GM18867 (cell line): ENCODE results near the gene DRAXIN.
"Not testable (repeated sequence)": the region's sequence is repeated elsewhere in the genome, so short reads cannot be mapped to it uniquely, and the experiment has no call there.

Experiments used
- ATAC-seq: cut with Tn5 transposase; IDR thresholded peaks from one replicate; pipeline ENCODE4 v1.9.1; 2021; ENCODE audit warnings: mild to moderate bottlenecking, moderate library complexity; ENCODE audit not compliant: unreplicated experiment

The DRAXIN gene

GRCh38 chr1:11691302-11691914 lies at the start of gene DRAXIN:
Gene DRAXIN (plus strand): TSS chr1:11691710. CDS start chr1:11706259, 14,549 bp downstream.
- no peak for ATAC-seq

GRCh38 chr1:11641776-11642305 lies 49.7 kb upstream of the DRAXIN start:
- ATAC-seq, result no peak

GRCh38 chr1:11642418-11643017 lies 49.0 kb upstream of the DRAXIN start:
- not testable (repeated sequence) for ATAC-seq

GRCh38 chr1:11643782-11644181 lies 47.7 kb upstream of the DRAXIN start:
- no peak for ATAC-seq

- ATAC-seq, result no peak
Observed at GRCh38 chr1:11645270-11645669, 46.2 kb upstream of the DRAXIN start.

GRCh38 chr1:11645670-11646265 lies 45.7 kb upstream of the DRAXIN start:
- no peak for ATAC-seq

GRCh38 chr1:11646317-11646716 lies 45.2 kb upstream of the DRAXIN start:
- no peak for ATAC-seq

GRCh38 chr1:11647333-11647732 lies 44.2 kb upstream of the DRAXIN start:
- no peak for ATAC-seq

- ATAC-seq, result no peak
Observed at GRCh38 chr1:11648039-11648438, 43.5 kb upstream of the DRAXIN start.

- no peak for ATAC-seq
Observed at GRCh38 chr1:11648732-11649158, 42.8 kb upstream of the DRAXIN start.

GRCh38 chr1:11649237-11649623 lies 42.3 kb upstream of the DRAXIN start:
- no peak for ATAC-seq

GRCh38 chr1:11649624-11650330 lies 41.7 kb upstream of the DRAXIN start:
- ATAC-seq, result no peak

- no peak for ATAC-seq
Observed at GRCh38 chr1:11650331-11650991, 41.0 kb upstream of the DRAXIN start.

- ATAC-seq, result no peak
Observed at GRCh38 chr1:11651017-11651416, 40.5 kb upstream of the DRAXIN start.

- no peak for ATAC-seq
Observed at GRCh38 chr1:11652203-11652780, 39.2 kb upstream of the DRAXIN start.

GRCh38 chr1:11653101-11653860 lies 38.2 kb upstream of the DRAXIN start:
- ATAC-seq, result no peak

- ATAC-seq, result no peak
Observed at GRCh38 chr1:11653861-11654136, 37.7 kb upstream of the DRAXIN start.

- ATAC-seq, result peak; percentile 67
Observed at GRCh38 chr1:11654137-11654938, 37.2 kb upstream of the DRAXIN start, which contains the start of the genes FBXO2 and FBXO44. Gene FBXO2 (minus strand): TSS chr1:11654429. CDS start chr1:11654340, 89 bp downstream. Gene FBXO44 (plus strand): TSS chr1:11654877. CDS start chr1:11655836, 959 bp downstream.
